OCI-LY7 (cell line): ENCODE data around the gene GPD2. TPM values are rescaled to one million over a fixed set of nuclear protein-coding genes. Genes with fewer than 3 reads are reported as not detected.

Experiments
- BruUV-seq: library from RNA; stranded (reverse); fragments of 400-500 nt; replicated peaks from 2 replicates; lab custom pipeline; 2021; lab: Mats Ljungman, UMichigan
- CTCF ChIA-PET: fragments of 300-600 bp; sonication (Branson Sonifier 250); formaldehyde crosslinking; loops from one replicate; lab custom pipeline; 2022; ENCODE audit warnings: antibody characterized with exemption; ENCODE audit not compliant: unreplicated experiment; lab: Charles Lee
- POLR2A ChIA-PET: fragments of 300-600 bp; sonication (Branson Sonifier 250); formaldehyde crosslinking; loops from one replicate; lab custom pipeline; 2022; ENCODE audit warnings: antibody characterized with exemption; lab: Charles Lee
- DNase-seq: peaks from one replicate; pipeline ENCODE4 v3.0.0-alpha.2; 2015; ENCODE audit warnings: low spot score
- H2AFZ ChIP-seq: fragments of 200-600 bp; sonication (generic), shearing (Covaris generic); 2 replicates; pipeline ENCODE4 v1.6.1; 2014; ENCODE audit warnings: mild to moderate bottlenecking, antibody characterized with exemption, low read length, moderate library complexity
- H3K27ac ChIP-seq: fragments of 200-600 bp; sonication (generic); 2 replicates; pipeline ENCODE4 v1.5.1; 2014; ENCODE audit warnings: mixed run types, low read depth, mild to moderate bottlenecking, moderate library complexity, low read length, inconsistent platforms; ENCODE audit not compliant: poor library complexity, severe bottlenecking
- H3K36me3 ChIP-seq: fragments of 200-600 bp; sonication (generic); 2 replicates; pipeline ENCODE4 v1.6.1; 2014; ENCODE audit warnings: mild to moderate bottlenecking, antibody characterized with exemption, low read length, moderate library complexity, mixed read lengths; ENCODE audit not compliant: insufficient read depth
- H3K4me1 ChIP-seq: fragments of 200-600 bp; sonication (generic); 2 replicates; pipeline ENCODE4 v1.5.1; 2014; ENCODE audit warnings: mild to moderate bottlenecking, low read length; ENCODE audit not compliant: insufficient read depth, poor library complexity, severe bottlenecking
- H3K4me2 ChIP-seq: fragments of 200-600 bp; sonication (generic); 2 replicates; pipeline ENCODE4 v1.6.1; 2014; ENCODE audit warnings: mild to moderate bottlenecking, low read length
- H3K4me3 ChIP-seq: fragments of 200-600 bp; sonication (generic); 2 replicates; pipeline ENCODE4 v1.5.1; 2014; ENCODE audit warnings: mild to moderate bottlenecking, low read depth, low read length; ENCODE audit not compliant: poor library complexity, severe bottlenecking
- H3K79me2 ChIP-seq: fragments of 200-600 bp; sonication (generic); 2 replicates; pipeline ENCODE4 v1.6.1; 2016; ENCODE audit warnings: low read depth, mild to moderate bottlenecking, low read length, moderate library complexity, mixed read lengths; ENCODE audit not compliant: insufficient read depth
- H3K9me2 ChIP-seq: fragments of 200-600 bp; sonication (generic); 2 replicates; pipeline ENCODE4 v1.6.1; 2016; ENCODE audit warnings: mild to moderate bottlenecking, low read length, mixed read lengths; ENCODE audit not compliant: insufficient read depth
- H3K9me3 ChIP-seq: fragments of 200-600 bp; sonication (generic); 2 replicates; pipeline ENCODE4 v1.6.1; 2014; ENCODE audit warnings: mild to moderate bottlenecking, mixed run types, low read length, mixed read lengths
- H4K20me1 ChIP-seq: fragments of 200-600 bp; sonication (generic); 2 replicates; pipeline ENCODE4 v1.6.1; 2014; ENCODE audit warnings: mild to moderate bottlenecking, antibody characterized with exemption, low read length, moderate library complexity, mixed read lengths; ENCODE audit not compliant: insufficient read depth
- CTCF ChIP-seq: fragments of 200-600 bp; sonication (generic); conservative IDR thresholded peaks from 2 replicates; pipeline ENCODE4 v1.5.1; 2014; ENCODE audit warnings: mild to moderate bottlenecking, antibody characterized with exemption, low read length, moderate library complexity, mixed read lengths
- EZH2phosphoT487 ChIP-seq: fragments of 200-600 bp; sonication (generic); IDR thresholded peaks from 2 replicates; pipeline ENCODE4 v1.6.1; 2018; ENCODE audit warnings: low read depth, borderline replicate concordance, mild to moderate bottlenecking, mixed run types, antibody characterized with exemption, low read length, moderate library complexity, mixed read lengths
- intact Hi-C: fragments of 100-400 bp; cut with micrococcal nuclease; formaldehyde crosslinking; loops from one replicate; pipeline ENCODE4 v1.10.0; 2022; ENCODE audit not compliant: unreplicated experiment
- total RNA-seq, 2 experiments: library from RNA; depleted of rRNA in 1 of 2; stranded (reverse); fragments of >200 nt in 1 of 2; shearing (Covaris generic) in 1 of 2; gene quantifications; 2 replicates each; pipeline ENCODE4 v1.2.3, GENCODE V29; 2014 to 2022

Gene GPD2
- total RNA-seq, 2 experiments from 2014 or later, result 6.6 to 20.2 TPM

- no peaks in the 10 kb centered on the region for H3K9me2 ChIP-seq
- no peaks in the 10 kb centered on the region for H3K4me1 ChIP-seq
- intact Hi-C loops, result no loop called here
- H2AFZ ChIP-seq, result no peak overlapping the region
- H3K36me3 ChIP-seq, result no peaks in the 10 kb centered on the region
- no peak overlapping the region for H3K4me2 ChIP-seq
- CTCF ChIA-PET, result no interaction called here
- H3K79me2 ChIP-seq, result no peaks in the 10 kb centered on the region
- H3K27ac ChIP-seq, result no peak overlapping the region
- no TSS peak for BruUV-seq
- no peak overlapping the region for H3K4me3 ChIP-seq
- POLR2A ChIA-PET, result interaction anchor here (1.4 kb wide), 1 partner anchor 9 kb away, joined by 5 read pairs; no protein-coding TSS in a partner anchor
- TF ChIP-seq CTCF (no peak), EZH2phosphoT487 (no peak)
- DNase-seq, result no peak
- no peaks in the 10 kb centered on the region for H4K20me1 ChIP-seq
- H3K9me3 ChIP-seq, result no peaks in the 10 kb centered on the region
Observed at GRCh38 chr2:156563994-156564753, 128.0 kb downstream of the GPD2 start.

DNA sequence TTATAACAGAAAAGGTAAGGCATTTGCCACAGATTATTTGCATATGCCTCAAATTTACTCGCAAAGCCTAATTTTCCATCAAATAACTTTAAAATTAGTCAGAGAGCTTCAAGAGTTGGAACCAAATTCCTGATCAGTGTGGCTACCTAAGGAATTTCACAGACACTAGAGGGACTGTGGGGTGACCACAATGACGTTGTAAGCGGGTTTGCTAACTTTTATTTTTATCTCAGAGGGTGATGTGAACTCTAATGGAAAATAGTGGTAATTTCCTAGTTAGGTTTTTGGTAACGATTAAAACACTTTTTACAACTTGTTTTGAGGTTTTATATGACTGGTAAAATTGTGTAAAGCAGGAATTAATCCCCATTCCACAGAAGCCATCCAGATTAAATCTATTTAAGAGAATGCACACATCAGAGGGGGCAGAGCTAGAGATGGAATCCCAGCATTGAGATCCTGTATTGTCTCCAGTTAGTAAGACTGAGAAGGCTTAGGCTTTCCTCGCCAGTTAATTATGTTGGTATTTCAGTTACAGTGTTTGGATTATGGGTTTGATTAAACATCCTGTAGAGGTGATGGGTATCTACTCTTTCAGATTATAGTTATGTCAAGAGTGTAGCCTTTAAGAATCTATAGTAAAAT lies 129.0 kb downstream of the GPD2 start:
- Histone ChIP-seq H3K79me2 (no peaks in the 10 kb centered on the region), H2AFZ (no peak overlapping the region), H4K20me1 (no peaks in the 10 kb centered on the region), H3K9me2 (no peaks in the 10 kb centered on the region), H3K9me3 (no peaks in the 10 kb centered on the region), H3K4me1 (no peaks in the 10 kb centered on the region), H3K4me2 (no peak overlapping the region), H3K27ac (no peak overlapping the region), H3K4me3 (no peak overlapping the region), H3K36me3 (no peaks in the 10 kb centered on the region)
- no TSS peak for BruUV-seq
- ChIA-PET CTCF (no interaction called here), POLR2A (no interaction called here)
- no peak for DNase-seq
- intact Hi-C loops, result no loop called here
- no peak for TF ChIP-seq CTCF
- TF ChIP-seq EZH2phosphoT487, result no peak

- Histone ChIP-seq H3K9me2 (no peaks in the 10 kb centered on the region), H3K79me2 (no peaks in the 10 kb centered on the region), H3K4me2 (no peak overlapping the region), H3K9me3 (no peaks in the 10 kb centered on the region), H2AFZ (no peak overlapping the region), H3K4me1 (no peaks in the 10 kb centered on the region), H4K20me1 (no peaks in the 10 kb centered on the region), H3K4me3 (no peak overlapping the region), H3K27ac (no peak overlapping the region), H3K36me3 (no peaks in the 10 kb centered on the region)
- POLR2A ChIA-PET, result interaction anchor here (0.9 to 1.6 kb wide), 5 partner anchors 10 to 22 kb away, joined by 3 to 13 read pairs (median 4); no protein-coding TSS in a partner anchor
- intact Hi-C loops, result no loop called here
- TF ChIP-seq CTCF (no peak), EZH2phosphoT487 (no peak)
- no TSS peak for BruUV-seq
- DNase-seq, result no peak
- CTCF ChIA-PET, result no interaction called here
Observed at GRCh38 chr2:156573710-156574109, 137.5 kb downstream of the GPD2 start.
